ENCODE data around the gene SLC10A2.
"Not testable (repeated sequence)": the region's sequence is repeated elsewhere in the genome, so short reads cannot be mapped to it uniquely, and the experiment has no call there.

SLC10A2 gene

GRCh38 chr13:103097366-103097928 is 31.2 kb upstream of the SLC10A2 start:
- no peaks in the 10 kb centered on the region for H3K27me3 ChIP-seq (ENCODE audit: insufficient read depth, low read length)
- H3K4me1 ChIP-seq (ENCODE audit: insufficient read depth, low read length, severe bottlenecking), result peaks cover 17% of the 10 kb centered on the region
- no peak overlapping the region for H3K4me2 ChIP-seq (ENCODE audit: low read length)
- H2AFZ ChIP-seq (ENCODE audit: low read length), result no peak overlapping the region
- H3K79me2 ChIP-seq (ENCODE audit: insufficient read depth, low read length), result no peaks in the 10 kb centered on the region
- no peaks in the 10 kb centered on the region for H3K9me2 ChIP-seq (ENCODE audit: low read depth, low read length)
- H3K27ac ChIP-seq (ENCODE audit: low read depth, low read length, poor library complexity, severe bottlenecking), result no peak overlapping the region
- no peaks in the 10 kb centered on the region for H3F3A ChIP-seq (ENCODE audit: insufficient read depth, low read length)
- no peaks in the 10 kb centered on the region for H3K36me3 ChIP-seq (ENCODE audit: insufficient read depth, low read length)
- no peak overlapping the region for H3K9ac ChIP-seq (ENCODE audit: low read length)
- peaks cover 17% of the 10 kb centered on the region; the same call in 1 of the 2 replicates for H3K9me3 ChIP-seq (ENCODE audit: low read length)
- TF ChIP-seq CTCF (IDR thresholded peaks at IDR 0.05; ENCODE audit: low read length), result no peak
- TF ChIP-seq EZH2 (IDR thresholded peaks at IDR 0.05; ENCODE audit: borderline replicate concordance, low read length), result no peak
- H4K20me1 ChIP-seq (ENCODE audit: insufficient read depth, low read length), result no peaks in the 10 kb centered on the region
- H3K4me3 ChIP-seq (ENCODE audit: low read depth, low read length, poor library complexity, severe bottlenecking), result no peak overlapping the region

- H3K9ac ChIP-seq (ENCODE audit: low read length); H4K20me1 ChIP-seq (ENCODE audit: insufficient read depth, low read length); H3K4me1 ChIP-seq (ENCODE audit: insufficient read depth, low read length, severe bottlenecking); H3K4me3 ChIP-seq (ENCODE audit: low read depth, low read length, poor library complexity, severe bottlenecking); H3K27ac ChIP-seq (ENCODE audit: low read depth, low read length, poor library complexity, severe bottlenecking); H3K36me3 ChIP-seq (ENCODE audit: insufficient read depth, low read length); H3K9me2 ChIP-seq (ENCODE audit: low read depth, low read length); H3K4me2 ChIP-seq (ENCODE audit: low read length); H3K79me2 ChIP-seq (ENCODE audit: insufficient read depth, low read length); H3F3A ChIP-seq (ENCODE audit: insufficient read depth, low read length); H3K27me3 ChIP-seq (ENCODE audit: insufficient read depth, low read length); H2AFZ ChIP-seq (ENCODE audit: low read length): not testable (repeated sequence)
- H3K9me3 ChIP-seq (ENCODE audit: low read length), result peaks cover 28% of the 10 kb centered on the region; the same call in 1 of the 2 replicates
Measured at GRCh38 chr13:103093649-103094048, 27.4 kb upstream of the SLC10A2 start.

- H3K4me3 ChIP-seq (ENCODE audit: low read depth, low read length, poor library complexity, severe bottlenecking), result no peak overlapping the region
- H3K27me3 ChIP-seq (ENCODE audit: insufficient read depth, low read length), result no peaks in the 10 kb centered on the region
- no peak overlapping the region for H3K4me2 ChIP-seq (ENCODE audit: low read length)
- H3F3A ChIP-seq (ENCODE audit: insufficient read depth, low read length), result no peaks in the 10 kb centered on the region
- H3K9ac ChIP-seq (ENCODE audit: low read length), result no peak overlapping the region
- peaks cover 9% of the 10 kb centered on the region; the same call in 1 of the 2 replicates for H3K9me3 ChIP-seq (ENCODE audit: low read length)
- no peaks in the 10 kb centered on the region for H4K20me1 ChIP-seq (ENCODE audit: insufficient read depth, low read length)
- H2AFZ ChIP-seq (ENCODE audit: low read length), result no peak overlapping the region
- no peaks in the 10 kb centered on the region for H3K79me2 ChIP-seq (ENCODE audit: insufficient read depth, low read length)
- no peaks in the 10 kb centered on the region for H3K4me1 ChIP-seq (ENCODE audit: insufficient read depth, low read length, severe bottlenecking)
- TF ChIP-seq CTCF (IDR thresholded peaks at IDR 0.05; ENCODE audit: low read length) (no peak), EZH2 (IDR thresholded peaks at IDR 0.05; ENCODE audit: borderline replicate concordance, low read length) (no peak)
- no peaks in the 10 kb centered on the region for H3K36me3 ChIP-seq (ENCODE audit: insufficient read depth, low read length)
- no peaks in the 10 kb centered on the region for H3K9me2 ChIP-seq (ENCODE audit: low read depth, low read length)
- no peak overlapping the region for H3K27ac ChIP-seq (ENCODE audit: low read depth, low read length, poor library complexity, severe bottlenecking)
Measured at GRCh38 chr13:103087275-103087674, 21.1 kb upstream of the SLC10A2 start.

GRCh38 chr13:103081435-103081834 is 15.2 kb upstream of the SLC10A2 start:
- no peaks in the 10 kb centered on the region for H3K27me3 ChIP-seq (ENCODE audit: insufficient read depth, low read length)
- no peak overlapping the region for H3K27ac ChIP-seq (ENCODE audit: low read depth, low read length, poor library complexity, severe bottlenecking)
- H2AFZ ChIP-seq (ENCODE audit: low read length), result no peak overlapping the region
- H3K36me3 ChIP-seq (ENCODE audit: insufficient read depth, low read length), result no peaks in the 10 kb centered on the region
- H3K4me1 ChIP-seq (ENCODE audit: insufficient read depth, low read length, severe bottlenecking), result no peaks in the 10 kb centered on the region
- no peaks in the 10 kb centered on the region for H3F3A ChIP-seq (ENCODE audit: insufficient read depth, low read length)
- no peak overlapping the region for H3K9ac ChIP-seq (ENCODE audit: low read length)
- H4K20me1 ChIP-seq (ENCODE audit: insufficient read depth, low read length), result no peaks in the 10 kb centered on the region
- H3K9me3 ChIP-seq (ENCODE audit: low read length), result peaks cover 5% of the 10 kb centered on the region
- no peak overlapping the region for H3K4me2 ChIP-seq (ENCODE audit: low read length)
- no peaks in the 10 kb centered on the region for H3K9me2 ChIP-seq (ENCODE audit: low read depth, low read length)
- H3K4me3 ChIP-seq (ENCODE audit: low read depth, low read length, poor library complexity, severe bottlenecking), result no peak overlapping the region
- no peak for TF ChIP-seq CTCF (IDR thresholded peaks at IDR 0.05; ENCODE audit: low read length)
- no peak for TF ChIP-seq EZH2 (IDR thresholded peaks at IDR 0.05; ENCODE audit: borderline replicate concordance, low read length)
- H3K79me2 ChIP-seq (ENCODE audit: insufficient read depth, low read length), result no peaks in the 10 kb centered on the region
